GM19193 (cell line): Measurements from ENCODE around the gene SP8.

ENCODE experiments used
- POLR2A ChIP-seq: IDR thresholded peaks from 4 replicates; pipeline ENCODE4 v1.6.1; 2011; ENCODE audit not compliant: insufficient read depth, insufficient read length; ENCODE audit errors: extremely low read depth

The SP8 gene

GRCh38 chr7:20784388-20785156 lies 2.1 kb downstream of the SP8 start:
- TF ChIP-seq POLR2A = no peak

GRCh38 chr7:20783700-20784387 lies 2.8 kb downstream of the SP8 start:
- no peak for TF ChIP-seq POLR2A

- TF ChIP-seq POLR2A = no peak
Measured at GRCh38 chr7:20783125-20783699, 3.5 kb downstream of the SP8 start.

GRCh38 chr7:20779041-20779440 lies 7.6 kb downstream of the SP8 start:
- TF ChIP-seq POLR2A = no peak

- TF ChIP-seq POLR2A = no peak
Measured at GRCh38 chr7:20778063-20778721, 8.5 kb downstream of the SP8 start.

- TF ChIP-seq POLR2A = no peak
Measured at GRCh38 chr7:20777377-20778062, 9.2 kb downstream of the SP8 start.

GRCh38 chr7:20776942-20777341 lies 9.7 kb downstream of the SP8 start:
- no peak for TF ChIP-seq POLR2A

GRCh38 chr7:20776214-20776911 lies 10.3 kb downstream of the SP8 start:
- TF ChIP-seq POLR2A = no peak

- TF ChIP-seq POLR2A = no peak
Measured at GRCh38 chr7:20754001-20754400, 32.7 kb downstream of the SP8 start.

GRCh38 chr7:20749906-20750305 lies 36.8 kb downstream of the SP8 start:
- no peak for TF ChIP-seq POLR2A

GRCh38 chr7:20748853-20749252 lies 37.8 kb downstream of the SP8 start:
- no peak for TF ChIP-seq POLR2A

- no peak for TF ChIP-seq POLR2A
Measured at GRCh38 chr7:20747001-20747400, 39.7 kb downstream of the SP8 start.

- TF ChIP-seq POLR2A = no peak
Measured at GRCh38 chr7:20745702-20746101, 41.0 kb downstream of the SP8 start.

GRCh38 chr7:20744954-20745446 lies 41.7 kb downstream of the SP8 start:
- TF ChIP-seq POLR2A = no peak
